Measurements from ENCODE around the gene TRIM67. TPM values are rescaled to one million over a fixed set of nuclear protein-coding genes. Genes with fewer than 3 reads are reported as not detected.

Gene TRIM67
- total and polyA plus RNA-seq, 9 of the 15 experiments (the other 6 are each of a cell fraction or from before 2014, with no cell fraction given): 0.04 to 0.60 (median 0.31) TPM

DNA sequence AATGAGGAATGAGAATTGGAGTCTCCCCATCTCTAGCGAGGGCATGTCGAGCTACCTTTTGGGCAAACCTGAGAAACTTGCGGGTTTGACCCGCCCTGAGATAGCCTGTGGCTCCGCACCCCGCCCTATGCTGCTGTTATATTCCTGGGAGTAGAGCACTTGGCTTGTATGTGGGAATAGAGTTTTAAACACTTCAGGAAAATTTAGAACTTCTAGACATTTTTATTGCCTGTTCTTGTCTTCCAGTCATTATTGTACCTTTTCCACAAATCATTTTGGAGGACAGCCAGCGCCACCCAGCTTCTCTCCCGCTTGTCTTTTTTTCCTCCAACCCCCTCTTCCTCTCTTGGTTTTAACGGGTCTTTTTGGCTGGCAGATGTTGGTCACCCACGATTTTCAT lies 79.9 kb downstream of the TRIM67 start:
- ChIA-PET CTCF (ENCODE audit: low intra/inter-chr PET ratio) (no interaction called here), POLR2A (interaction anchor here (1.1 to 1.8 kb wide), 4 partner anchors 8 to 97 kb away, joined by 3 to 10 read pairs (median 4); partner anchors contain the start of genes EXOC8 and SPRTN)
- peak overlapping the region; percentile 89 for H3K4me2 ChIP-seq (ENCODE audit: insufficient read depth, low read length)
- FAIRE-seq (no peak), DNase-seq (ENCODE audit: extremely low read depth in 1 of 4, low spot score in 3 of 4) (peak; percentile 42 to 69 (median 60)), ATAC-seq (peak; percentile 74)
- H3K27ac ChIP-seq (ENCODE audit: extremely low read depth, low read depth, low read length): peak overlapping the region; percentile 81
- H4K20me1 ChIP-seq (replicated peaks; ENCODE audit: control insufficient read depth, insufficient read depth, low read length): 0 out of 2 replicates have a peak, but pooled peaks cover 2% of the 10 kb centered on the region
- no peaks in the 10 kb centered on the region for H3K27me3 ChIP-seq (ENCODE audit: control insufficient read depth in 2 of 2, insufficient read depth in 2 of 2, low read length in 2 of 2)
- no peaks in the 10 kb centered on the region for H3K9me1 ChIP-seq (ENCODE audit: control insufficient read depth, insufficient read depth, low read length)
- peaks cover 71% of the 10 kb centered on the region for H3K79me2 ChIP-seq (ENCODE audit: control insufficient read depth, insufficient read depth, low read length)
- H2AFZ ChIP-seq (ENCODE audit: low read depth, low read length): peak overlapping the region; percentile 93
- H3K36me3 ChIP-seq (ENCODE audit: control insufficient read depth, insufficient read depth, low read length): peaks cover 34% of the 10 kb centered on the region
- BruUV-seq (replicated peaks): TSS peak; percentile 52
- peaks cover 5 to 18% of the 10 kb centered on the region in 2 experiments; a peak in 3 of 5 replicates for H3K4me1 ChIP-seq (replicated peaks in 1 of 2; ENCODE audit: control insufficient read depth in 2 of 2, insufficient read depth in 2 of 2, low read length in 2 of 2)
- peak overlapping the region; percentile 62 for H3K4me3 ChIP-seq
- H3K9me3 ChIP-seq (replicated peaks; ENCODE audit: control insufficient read depth, insufficient read depth, low read depth, low read length): no peaks in the 10 kb centered on the region
- whole genome bisulfite sequencing (ENCODE audit: insufficient coverage, low coverage, missing lambda C conversion rate): under 1% methylated on average over 10 of the region's 10 CpGs
- in situ Hi-C loops (cut with MboI) (no loop called here), intact Hi-C loops (cut with micrococcal nuclease) (loop anchor here (2.0 to 5.0 kb wide), 2 partner anchors 93 to 181 kb away; partner anchors contain the start of gene EGLN1)
- H3K9ac ChIP-seq (ENCODE audit: insufficient read depth in 1 of 2, low read depth in 2 of 2, low read length in 2 of 2): peak overlapping the region; percentile 89 to 95
- TF ChIP-seq SIN3A (IDR thresholded peaks at IDR 0.05; ENCODE audit: borderline replicate concordance in 2 of 2, control insufficient read depth in 1 of 2, low read depth in 2 of 2, low read length in 2 of 2) (peak in 1 of 2 experiments; percentile 56; a peak in 1 of 4 replicates), KDM2B (CRISPR knock-in tag; IDR thresholded peaks at IDR 0.05) (0 out of 2 replicates have a peak, but pooled peaks have one; percentile 7), MED1 (CRISPR knock-in tag; IDR thresholded peaks at IDR 0.05; ENCODE audit: borderline replicate concordance) (no peak), YY1 (IDR thresholded peaks at IDR 0.05; ENCODE audit: borderline replicate concordance in 1 of 3, control insufficient read depth in 1 of 3, extremely low read depth in 1 of 3, insufficient read depth in 3 of 3, insufficient read length in 1 of 3, insufficient replicate concordance in 2 of 3, low read depth in 1 of 3, low read length in 2 of 3) (peak in 1 of 3 experiments; percentile 10), RAD21 (CRISPR knock-in tag; conservative IDR thresholded peaks at IDR 0.05 in 1 of 2, IDR thresholded peaks at IDR 0.05 in 1 of 2) (peak; percentile 5 to 36; a peak in 1 of 4 replicates), RFX1 (IDR thresholded peaks at IDR 0.05) (0 out of 2 replicates have a peak, but pooled peaks have one; percentile 2), JUND (IDR thresholded peaks at IDR 0.05; ENCODE audit: borderline replicate concordance, low read depth, low read length) (no peak), JUND (tag; IDR thresholded peaks at IDR 0.05; ENCODE audit: borderline replicate concordance, low read depth, low read length) (0 out of 3 replicates have a peak, but pooled peaks have one; percentile 7), NELFE (IDR thresholded peaks at IDR 0.05; ENCODE audit: insufficient read depth, insufficient read length) (no peak)
- TF ChIP-seq, protein P1, sequence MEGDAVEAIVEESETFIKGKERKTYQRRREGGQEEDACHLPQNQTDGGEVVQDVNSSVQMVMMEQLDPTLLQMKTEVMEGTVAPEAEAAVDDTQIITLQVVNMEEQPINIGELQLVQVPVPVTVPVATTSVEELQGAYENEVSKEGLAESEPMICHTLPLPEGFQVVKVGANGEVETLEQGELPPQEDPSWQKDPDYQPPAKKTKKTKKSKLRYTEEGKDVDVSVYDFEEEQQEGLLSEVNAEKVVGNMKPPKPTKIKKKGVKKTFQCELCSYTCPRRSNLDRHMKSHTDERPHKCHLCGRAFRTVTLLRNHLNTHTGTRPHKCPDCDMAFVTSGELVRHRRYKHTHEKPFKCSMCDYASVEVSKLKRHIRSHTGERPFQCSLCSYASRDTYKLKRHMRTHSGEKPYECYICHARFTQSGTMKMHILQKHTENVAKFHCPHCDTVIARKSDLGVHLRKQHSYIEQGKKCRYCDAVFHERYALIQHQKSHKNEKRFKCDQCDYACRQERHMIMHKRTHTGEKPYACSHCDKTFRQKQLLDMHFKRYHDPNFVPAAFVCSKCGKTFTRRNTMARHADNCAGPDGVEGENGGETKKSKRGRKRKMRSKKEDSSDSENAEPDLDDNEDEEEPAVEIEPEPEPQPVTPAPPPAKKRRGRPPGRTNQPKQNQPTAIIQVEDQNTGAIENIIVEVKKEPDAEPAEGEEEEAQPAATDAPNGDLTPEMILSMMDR (IDR thresholded peaks at IDR 0.05 in 2 of 3, conservative IDR thresholded peaks at IDR 0.05 in 1 of 3; ENCODE audit: insufficient read depth in 2 of 3, low read depth in 1 of 3, low read length in 3 of 3): peak in 2 of 3 experiments; percentile 5 to 25; a peak in 2 of 6 replicates
- TF ChIP-seq, protein P2, sequence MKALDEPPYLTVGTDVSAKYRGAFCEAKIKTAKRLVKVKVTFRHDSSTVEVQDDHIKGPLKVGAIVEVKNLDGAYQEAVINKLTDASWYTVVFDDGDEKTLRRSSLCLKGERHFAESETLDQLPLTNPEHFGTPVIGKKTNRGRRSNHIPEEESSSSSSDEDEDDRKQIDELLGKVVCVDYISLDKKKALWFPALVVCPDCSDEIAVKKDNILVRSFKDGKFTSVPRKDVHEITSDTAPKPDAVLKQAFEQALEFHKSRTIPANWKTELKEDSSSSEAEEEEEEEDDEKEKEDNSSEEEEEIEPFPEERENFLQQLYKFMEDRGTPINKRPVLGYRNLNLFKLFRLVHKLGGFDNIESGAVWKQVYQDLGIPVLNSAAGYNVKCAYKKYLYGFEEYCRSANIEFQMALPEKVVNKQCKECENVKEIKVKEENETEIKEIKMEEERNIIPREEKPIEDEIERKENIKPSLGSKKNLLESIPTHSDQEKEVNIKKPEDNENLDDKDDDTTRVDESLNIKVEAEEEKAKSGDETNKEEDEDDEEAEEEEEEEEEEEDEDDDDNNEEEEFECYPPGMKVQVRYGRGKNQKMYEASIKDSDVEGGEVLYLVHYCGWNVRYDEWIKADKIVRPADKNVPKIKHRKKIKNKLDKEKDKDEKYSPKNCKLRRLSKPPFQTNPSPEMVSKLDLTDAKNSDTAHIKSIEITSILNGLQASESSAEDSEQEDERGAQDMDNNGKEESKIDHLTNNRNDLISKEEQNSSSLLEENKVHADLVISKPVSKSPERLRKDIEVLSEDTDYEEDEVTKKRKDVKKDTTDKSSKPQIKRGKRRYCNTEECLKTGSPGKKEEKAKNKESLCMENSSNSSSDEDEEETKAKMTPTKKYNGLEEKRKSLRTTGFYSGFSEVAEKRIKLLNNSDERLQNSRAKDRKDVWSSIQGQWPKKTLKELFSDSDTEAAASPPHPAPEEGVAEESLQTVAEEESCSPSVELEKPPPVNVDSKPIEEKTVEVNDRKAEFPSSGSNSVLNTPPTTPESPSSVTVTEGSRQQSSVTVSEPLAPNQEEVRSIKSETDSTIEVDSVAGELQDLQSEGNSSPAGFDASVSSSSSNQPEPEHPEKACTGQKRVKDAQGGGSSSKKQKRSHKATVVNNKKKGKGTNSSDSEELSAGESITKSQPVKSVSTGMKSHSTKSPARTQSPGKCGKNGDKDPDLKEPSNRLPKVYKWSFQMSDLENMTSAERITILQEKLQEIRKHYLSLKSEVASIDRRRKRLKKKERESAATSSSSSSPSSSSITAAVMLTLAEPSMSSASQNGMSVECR (CRISPR knock-in tag; IDR thresholded peaks at IDR 0.05): no peak
- TF ChIP-seq, protein P3, sequence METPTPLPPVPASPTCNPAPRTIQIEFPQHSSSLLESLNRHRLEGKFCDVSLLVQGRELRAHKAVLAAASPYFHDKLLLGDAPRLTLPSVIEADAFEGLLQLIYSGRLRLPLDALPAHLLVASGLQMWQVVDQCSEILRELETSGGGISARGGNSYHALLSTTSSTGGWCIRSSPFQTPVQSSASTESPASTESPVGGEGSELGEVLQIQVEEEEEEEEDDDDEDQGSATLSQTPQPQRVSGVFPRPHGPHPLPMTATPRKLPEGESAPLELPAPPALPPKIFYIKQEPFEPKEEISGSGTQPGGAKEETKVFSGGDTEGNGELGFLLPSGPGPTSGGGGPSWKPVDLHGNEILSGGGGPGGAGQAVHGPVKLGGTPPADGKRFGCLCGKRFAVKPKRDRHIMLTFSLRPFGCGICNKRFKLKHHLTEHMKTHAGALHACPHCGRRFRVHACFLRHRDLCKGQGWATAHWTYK (CRISPR knock-in tag; IDR thresholded peaks at IDR 0.05): no peak

Measured in K562 (cell line).